ENCODE results near the gene UBL7. TPM values are rescaled to one million over a fixed set of nuclear protein-coding genes. Genes with fewer than 3 reads are reported as not detected.
A peak's percentile ranks its signal among the peaks of the same experiment; 100 is the strongest.

The UBL7 gene
- total and polyA plus RNA-seq, 3 experiments from 2014 or later = 64.9 to 101 (median 67.7) TPM

- H3K27me3 ChIP-seq (ENCODE audit: insufficient read depth, low read length, poor library complexity, severe bottlenecking) = no peaks in the 10 kb centered on the region
- Mint-ChIP-seq H3K27me3 (peaks cover 0 to 1% of the 10 kb centered on the region in 2 donors), H3K9me3 (no peaks in the 10 kb centered on the region), H3K27ac (peak overlapping the region in 6 of 8 donors; percentile 24 to 87 (median 40)), H3K4me3 (no peak overlapping the region), H3K36me3 (peaks cover 0 to 6% (median 2%) of the 10 kb centered on the region in 3 donors), H3K4me1 (peaks cover 47 to 85% (median 49%) of the 10 kb centered on the region in 3 donors)
- no peaks in the 10 kb centered on the region for H3K9me3 ChIP-seq (ENCODE audit: low read length)
- H3K4me1 ChIP-seq (ENCODE audit: insufficient read depth, low read length) = peaks cover 17% of the 10 kb centered on the region
- no peak for DNase-seq
- ChIA-PET POLR2A (interaction anchor here (0.7 kb wide), 1 partner anchor 30 kb away, joined by 3 read pairs; no protein-coding TSS in a partner anchor), CTCF (no interaction called here)
- no peaks in the 10 kb centered on the region for H3K36me3 ChIP-seq (ENCODE audit: insufficient read depth, low read length)
- H3K27ac ChIP-seq (ENCODE audit: low read depth, low read length) = peak overlapping the region; percentile 7
- no peak overlapping the region for H3K4me3 ChIP-seq (ENCODE audit: low read length)
These were observed 35.9 kb downstream of the UBL7 start for GRCh38 chr15:74424901-74425528.

DNA sequence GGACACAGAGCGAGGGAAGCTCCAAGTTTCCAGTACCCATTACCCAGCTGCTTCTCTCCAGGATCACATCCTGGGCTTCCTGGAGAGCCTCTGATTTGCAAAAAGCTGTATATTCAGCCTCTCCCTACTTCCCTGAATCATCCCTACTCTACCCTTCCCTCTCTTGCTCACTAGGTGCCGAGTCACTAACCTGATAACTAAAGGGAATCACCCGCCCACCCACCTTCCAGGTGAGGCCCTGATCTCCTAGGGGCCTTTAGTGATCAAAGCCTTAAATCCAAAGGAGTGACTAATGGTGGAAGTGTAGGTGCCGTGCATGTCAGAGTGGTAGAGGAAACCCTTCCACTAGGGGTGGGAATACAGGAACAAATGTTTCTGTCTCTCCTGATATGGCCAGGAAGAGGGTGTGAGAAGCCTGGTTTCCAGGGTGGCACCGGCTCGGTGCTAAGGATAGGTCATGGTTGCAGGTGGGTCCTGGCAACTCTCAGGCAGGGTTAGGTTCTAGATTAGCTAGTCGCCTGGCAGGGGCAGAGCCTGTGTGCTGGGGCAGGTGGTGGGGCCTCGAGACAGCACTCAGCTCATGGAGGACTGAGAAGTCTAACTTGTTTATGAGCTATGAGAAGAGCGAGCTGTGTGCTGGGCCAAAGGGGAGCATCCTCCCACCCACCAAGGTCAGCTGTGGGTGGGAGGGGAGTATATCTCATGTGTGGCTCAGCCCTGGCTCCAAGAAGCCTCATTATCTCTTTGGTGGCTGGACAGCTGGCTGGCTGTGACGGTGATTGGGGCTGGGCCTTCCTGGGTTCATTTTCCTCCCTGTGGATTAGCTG, 37.3 kb downstream of the UBL7 start:
- H3K27me3 Mint-ChIP-seq = no peaks in the 10 kb centered on the region
- H3K27ac ChIP-seq (ENCODE audit: low read depth, low read length) = peak overlapping the region; percentile 16
- H3K27ac Mint-ChIP-seq = peak overlapping the region; percentile 14 to 88 (median 63)
- no peak overlapping the region for H3K4me3 Mint-ChIP-seq
- peaks cover 44 to 83% (median 45%) of the 10 kb centered on the region in 3 donors for H3K4me1 Mint-ChIP-seq
- no peak overlapping the region for H3K4me3 ChIP-seq (ENCODE audit: low read length)
- ChIA-PET POLR2A (no interaction called here), CTCF (interaction anchor here (0.8 to 1.6 kb wide), 2 partner anchors 16 to 41 kb away, joined by 3 to 4 read pairs; no protein-coding TSS in a partner anchor)
- H3K27me3 ChIP-seq (ENCODE audit: insufficient read depth, low read length, poor library complexity, severe bottlenecking) = no peaks in the 10 kb centered on the region
- H3K9me3 Mint-ChIP-seq = no peaks in the 10 kb centered on the region
- peaks cover 17% of the 10 kb centered on the region for H3K4me1 ChIP-seq (ENCODE audit: insufficient read depth, low read length)
- peaks cover 0 to 6% (median 2%) of the 10 kb centered on the region in 3 donors for H3K36me3 Mint-ChIP-seq
- DNase-seq = no peak
- no peaks in the 10 kb centered on the region for H3K36me3 ChIP-seq (ENCODE audit: insufficient read depth, low read length)
- H3K9me3 ChIP-seq (ENCODE audit: low read length) = no peaks in the 10 kb centered on the region

DNA sequence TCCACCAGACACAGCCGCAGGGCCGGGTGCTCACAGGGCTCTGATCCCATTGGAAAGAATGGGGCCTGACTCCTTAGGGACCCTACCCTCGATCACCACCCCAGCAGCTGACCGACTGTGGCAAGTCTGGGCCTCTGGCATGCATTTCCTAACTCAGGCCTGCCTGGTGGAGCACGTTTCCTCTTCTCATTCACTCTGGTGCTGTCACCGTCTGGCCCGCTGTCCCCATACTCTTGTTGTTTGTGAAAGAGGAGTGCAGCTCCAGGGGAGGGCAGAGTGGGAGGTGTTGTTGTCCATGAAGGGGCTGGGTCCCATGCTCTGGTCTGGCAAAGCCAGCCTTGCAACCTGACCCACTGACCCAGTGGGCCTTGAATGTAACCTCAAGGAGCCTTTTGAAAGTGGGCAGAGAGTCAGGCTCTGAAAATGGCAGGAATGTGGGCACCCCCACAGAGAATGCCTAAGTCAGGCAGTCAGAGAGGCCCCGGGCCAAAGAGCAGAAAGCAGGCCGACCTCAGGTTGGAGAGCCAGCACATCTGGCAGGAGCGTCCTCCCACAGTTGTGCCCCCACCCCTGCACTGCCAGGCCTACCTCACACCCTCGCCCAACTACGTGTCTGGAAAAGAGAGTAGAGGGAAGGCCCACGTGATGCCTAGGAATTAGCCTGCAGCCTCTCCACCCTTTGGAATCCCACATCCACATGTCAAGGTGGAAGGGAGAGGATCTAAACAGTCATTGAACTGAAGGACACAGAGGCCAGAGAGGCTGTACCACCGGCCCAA, 38.1 kb downstream of the UBL7 start:
- Histone ChIP-seq H3K4me1 (ENCODE audit: insufficient read depth, low read length) (peaks cover 17% of the 10 kb centered on the region), H3K4me3 (ENCODE audit: low read length) (no peak overlapping the region), H3K9me3 (ENCODE audit: low read length) (no peaks in the 10 kb centered on the region), H3K36me3 (ENCODE audit: insufficient read depth, low read length) (no peaks in the 10 kb centered on the region), H3K27ac (ENCODE audit: low read depth, low read length) (peak overlapping the region; percentile 16), H3K27me3 (ENCODE audit: insufficient read depth, low read length, poor library complexity, severe bottlenecking) (no peaks in the 10 kb centered on the region)
- Mint-ChIP-seq H3K27me3 (no peaks in the 10 kb centered on the region), H3K4me3 (peak overlapping the region in 1 of 7 donors; percentile 66), H3K4me1 (peaks cover 38 to 76% (median 45%) of the 10 kb centered on the region in 3 donors), H3K27ac (peak overlapping the region in 6 of 8 donors; percentile 3 to 70 (median 51)), H3K36me3 (peaks cover 0 to 11% (median 2%) of the 10 kb centered on the region in 3 donors), H3K9me3 (no peaks in the 10 kb centered on the region)
- ChIA-PET POLR2A (no interaction called here), CTCF (interaction anchor here (1.6 kb wide), 1 partner anchor 17 kb away, joined by 4 read pairs; no protein-coding TSS in a partner anchor)
- DNase-seq = no peak

- H3K27ac Mint-ChIP-seq = peak overlapping the region in 4 of 8 donors; percentile 19 to 70 (median 40)
- Histone ChIP-seq H3K36me3 (ENCODE audit: insufficient read depth, low read length) (no peaks in the 10 kb centered on the region), H3K9me3 (ENCODE audit: low read length) (no peaks in the 10 kb centered on the region), H3K4me1 (ENCODE audit: insufficient read depth, low read length) (peaks cover 17% of the 10 kb centered on the region), H3K4me3 (ENCODE audit: low read length) (no peak overlapping the region), H3K27me3 (ENCODE audit: insufficient read depth, low read length, poor library complexity, severe bottlenecking) (no peaks in the 10 kb centered on the region), H3K27ac (ENCODE audit: low read depth, low read length) (no peak overlapping the region)
- ChIA-PET POLR2A (no interaction called here), CTCF (no interaction called here)
- DNase-seq = no peak
- H3K27me3 Mint-ChIP-seq = no peaks in the 10 kb centered on the region
- H3K4me3 Mint-ChIP-seq = no peak overlapping the region
- H3K4me1 Mint-ChIP-seq = peaks cover 35 to 73% (median 45%) of the 10 kb centered on the region in 3 donors
- peaks cover 0 to 17% (median 2%) of the 10 kb centered on the region in 3 donors for H3K36me3 Mint-ChIP-seq
- H3K9me3 Mint-ChIP-seq = no peaks in the 10 kb centered on the region
These were observed 38.7 kb downstream of the UBL7 start for GRCh38 chr15:74422265-74422651.

DNA sequence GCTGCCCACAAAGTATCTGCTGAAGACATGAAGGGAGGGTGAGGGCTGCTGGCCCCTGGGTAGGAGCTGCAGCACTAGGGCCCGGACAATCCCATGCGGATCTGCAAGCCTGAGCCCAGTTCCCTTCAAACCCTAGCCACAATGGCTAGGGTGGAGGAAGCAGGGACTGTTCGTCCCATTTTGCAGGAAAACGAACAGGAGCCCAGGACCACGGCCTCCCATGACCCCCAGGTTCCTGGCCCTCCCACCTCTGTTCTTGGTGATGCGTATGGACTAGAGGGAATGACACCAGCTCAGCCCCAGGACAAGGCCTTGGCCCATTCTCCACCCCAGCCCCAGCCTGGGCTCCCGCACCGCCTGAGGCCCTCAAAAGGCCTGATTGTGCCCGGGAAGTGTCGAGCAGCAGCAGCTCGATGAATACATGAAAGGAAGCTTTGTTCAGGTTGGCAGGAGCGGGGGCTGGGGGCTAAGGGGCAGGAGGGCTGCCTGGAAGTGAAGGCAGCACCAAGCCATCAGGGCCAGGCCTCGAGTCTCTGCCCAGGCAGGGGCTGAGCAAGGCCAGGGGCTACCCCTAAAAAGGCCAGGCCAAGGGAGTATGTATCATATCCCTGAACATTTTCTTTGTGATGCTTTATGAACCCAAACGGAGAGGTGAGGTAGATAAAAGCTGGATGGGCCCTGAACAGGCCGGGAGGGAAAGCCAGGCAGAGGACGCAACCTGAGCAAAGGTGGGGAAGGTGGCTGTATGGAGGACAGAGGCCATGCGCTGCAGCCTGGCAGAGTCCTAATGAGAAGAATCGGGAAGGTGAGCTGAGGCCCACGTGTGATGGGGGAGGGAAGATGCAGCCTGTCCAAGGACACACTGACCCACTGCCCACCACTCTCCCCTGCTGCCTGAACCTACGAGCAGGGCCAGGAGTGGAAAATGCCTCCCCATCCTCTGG, 39.4 kb downstream of the UBL7 start:
- H3K9me3 Mint-ChIP-seq = no peaks in the 10 kb centered on the region
- ChIA-PET POLR2A (interaction anchor here (0.6 kb wide), 2 partner anchors 11 to 19 kb away, joined by 3 read pairs; no protein-coding TSS in a partner anchor), CTCF (interaction anchor here (0.6 to 1.7 kb wide), 3 partner anchors 10 to 39 kb away, joined by 3 to 5 read pairs (median 4); no protein-coding TSS in a partner anchor)
- no peaks in the 10 kb centered on the region for H3K27me3 ChIP-seq (ENCODE audit: insufficient read depth, low read length, poor library complexity, severe bottlenecking)
- H3K4me3 ChIP-seq (ENCODE audit: low read length) = no peak overlapping the region
- peak overlapping the region in 6 of 8 donors; percentile 20 to 95 (median 48) for H3K27ac Mint-ChIP-seq
- no peaks in the 10 kb centered on the region for H3K36me3 ChIP-seq (ENCODE audit: insufficient read depth, low read length)
- H3K36me3 Mint-ChIP-seq = peaks cover 0 to 24% (median 0%) of the 10 kb centered on the region in 3 donors
- DNase-seq = no peak
- no peaks in the 10 kb centered on the region for H3K27me3 Mint-ChIP-seq
- H3K4me1 ChIP-seq (ENCODE audit: insufficient read depth, low read length) = peaks cover 17% of the 10 kb centered on the region
- H3K4me3 Mint-ChIP-seq = peak overlapping the region in 1 of 7 donors; percentile 18
- peak overlapping the region; percentile 9 for H3K27ac ChIP-seq (ENCODE audit: low read depth, low read length)
- no peaks in the 10 kb centered on the region for H3K9me3 ChIP-seq (ENCODE audit: low read length)
- peaks cover 35 to 74% (median 39%) of the 10 kb centered on the region in 3 donors for H3K4me1 Mint-ChIP-seq

DNA sequence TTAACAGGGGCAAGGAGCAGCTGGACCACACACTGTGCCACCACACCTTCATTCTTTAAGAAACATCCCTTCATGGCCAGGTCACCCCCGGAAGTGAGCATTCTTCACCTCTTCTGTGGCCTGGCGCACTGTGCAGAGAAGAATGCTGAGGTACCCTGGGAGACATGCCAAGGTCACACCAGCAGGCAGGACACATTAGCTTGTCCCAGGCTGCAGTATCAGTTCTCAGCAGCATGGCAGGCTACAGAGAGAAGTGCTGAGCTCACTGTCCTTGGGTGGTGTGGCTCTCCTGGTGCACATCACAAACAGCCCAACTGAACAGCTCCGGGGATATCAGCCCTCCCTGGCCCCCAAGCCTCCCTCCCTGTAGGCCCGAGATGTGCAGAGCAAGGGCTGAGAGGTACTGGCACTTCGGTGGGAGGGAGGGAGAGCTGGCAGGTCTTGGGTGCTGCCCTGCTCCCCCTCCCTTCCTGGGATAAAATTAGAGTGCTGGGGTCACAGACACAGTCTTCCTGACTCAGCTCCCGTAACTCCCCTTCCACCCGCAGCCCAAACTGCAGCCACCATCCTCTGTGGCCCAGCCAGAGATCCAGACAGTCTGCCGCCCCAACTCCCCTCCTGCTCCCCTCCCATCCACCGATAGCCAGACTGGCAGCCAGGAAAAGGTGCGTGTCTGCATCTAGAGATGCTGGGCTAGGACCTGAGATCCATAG, 40.6 kb downstream of the UBL7 start:
- Mint-ChIP-seq H3K27ac (peak overlapping the region; percentile 3 to 97 (median 84)), H3K9me3 (no peaks in the 10 kb centered on the region), H3K4me1 (peaks cover 34 to 75% (median 36%) of the 10 kb centered on the region in 3 donors), H3K4me3 (peak overlapping the region in 5 of 7 donors; percentile 31 to 83 (median 62)), H3K27me3 (peaks cover 0 to under 1% of the 10 kb centered on the region in 2 donors), H3K36me3 (peaks cover 0 to 32% (median 0%) of the 10 kb centered on the region in 3 donors)
- ChIA-PET POLR2A (no interaction called here), CTCF (interaction anchor here (0.6 to 1.7 kb wide), 6 partner anchors 11 to 46 kb away, joined by 3 to 5 read pairs (median 3); no protein-coding TSS in a partner anchor)
- H3K36me3 ChIP-seq (ENCODE audit: insufficient read depth, low read length) = peaks cover 4% of the 10 kb centered on the region
- H3K27ac ChIP-seq (ENCODE audit: low read depth, low read length) = no peak overlapping the region
- H3K27me3 ChIP-seq (ENCODE audit: insufficient read depth, low read length, poor library complexity, severe bottlenecking) = no peaks in the 10 kb centered on the region
- no peak overlapping the region for H3K4me3 ChIP-seq (ENCODE audit: low read length)
- no peak for DNase-seq
- no peaks in the 10 kb centered on the region for H3K9me3 ChIP-seq (ENCODE audit: low read length)
- peaks cover 17% of the 10 kb centered on the region for H3K4me1 ChIP-seq (ENCODE audit: insufficient read depth, low read length)
